NCI-H446 (cell line): Measurements from ENCODE around the gene NIPBL.
"Not testable (repeated sequence)": the region's sequence is repeated elsewhere in the genome, so short reads cannot be mapped to it uniquely, and the experiment has no call there.

ENCODE experiments used
- DNase-seq, 2 experiments: peaks; one replicate each; lab custom pipeline; 2025; lab: John Stamatoyannopoulos, UW

NIPBL gene

GRCh38 chr5:36877667-36878391 lies 1.3 kb downstream of the NIPBL start:
- peak in 1 of 2 experiments; percentile 30 for DNase-seq

- DNase-seq, result peak in 1 of 2 experiments; percentile 27
Observed at GRCh38 chr5:36878392-36879082, 2.0 kb downstream of the NIPBL start.

- no peak for DNase-seq
Observed at GRCh38 chr5:36879274-36880033, 2.9 kb downstream of the NIPBL start.

GRCh38 chr5:36880761-36881160 lies 4.2 kb downstream of the NIPBL start:
- no peak for DNase-seq

GRCh38 chr5:36881304-36881703 lies 4.7 kb downstream of the NIPBL start:
- DNase-seq, result no peak

GRCh38 chr5:36881807-36882206 lies 5.2 kb downstream of the NIPBL start:
- no peak for DNase-seq

- DNase-seq, result no peak
Observed at GRCh38 chr5:36882250-36882649, 5.7 kb downstream of the NIPBL start.

- no peak for DNase-seq
Observed at GRCh38 chr5:36883894-36884462, 7.4 kb downstream of the NIPBL start.

- no peak for DNase-seq
Observed at GRCh38 chr5:36885149-36885548, 8.6 kb downstream of the NIPBL start.

- no peak for DNase-seq
Observed at GRCh38 chr5:36885566-36886485, 9.3 kb downstream of the NIPBL start.

GRCh38 chr5:36886791-36887190 lies 10.2 kb downstream of the NIPBL start:
- no peak for DNase-seq

- DNase-seq, result no peak
Observed at GRCh38 chr5:36887532-36887931, 11.0 kb downstream of the NIPBL start.

- no peak for DNase-seq
Observed at GRCh38 chr5:36888303-36888702, 11.7 kb downstream of the NIPBL start.

GRCh38 chr5:36889264-36889663 lies 12.7 kb downstream of the NIPBL start:
- no peak for DNase-seq

GRCh38 chr5:36891266-36891665 lies 14.7 kb downstream of the NIPBL start:
- DNase-seq, result no peak

GRCh38 chr5:36892085-36892830 lies 15.7 kb downstream of the NIPBL start:
- not testable (repeated sequence) for DNase-seq

GRCh38 chr5:36894954-36895353 lies 18.4 kb downstream of the NIPBL start:
- no peak for DNase-seq

GRCh38 chr5:36896476-36896875 lies 19.9 kb downstream of the NIPBL start:
- no peak for DNase-seq

- DNase-seq, result no peak
Observed at GRCh38 chr5:36897616-36898015, 21.0 kb downstream of the NIPBL start.

GRCh38 chr5:36899860-36900259 lies 23.3 kb downstream of the NIPBL start:
- no peak for DNase-seq

- no peak for DNase-seq
Observed at GRCh38 chr5:36900283-36900682, 23.7 kb downstream of the NIPBL start.
